GM18498 (cell line): ENCODE results near the gene EMP1.

Experiments used
- ATAC-seq: cut with Tn5 transposase; IDR thresholded peaks from one replicate; pipeline ENCODE4 v1.9.1; 2021; ENCODE audit warnings: mild to moderate bottlenecking, moderate library complexity; ENCODE audit not compliant: unreplicated experiment

Gene EMP1, protein sequence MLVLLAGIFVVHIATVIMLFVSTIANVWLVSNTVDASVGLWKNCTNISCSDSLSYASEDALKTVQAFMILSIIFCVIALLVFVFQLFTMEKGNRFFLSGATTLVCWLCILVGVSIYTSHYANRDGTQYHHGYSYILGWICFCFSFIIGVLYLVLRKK

DNA sequence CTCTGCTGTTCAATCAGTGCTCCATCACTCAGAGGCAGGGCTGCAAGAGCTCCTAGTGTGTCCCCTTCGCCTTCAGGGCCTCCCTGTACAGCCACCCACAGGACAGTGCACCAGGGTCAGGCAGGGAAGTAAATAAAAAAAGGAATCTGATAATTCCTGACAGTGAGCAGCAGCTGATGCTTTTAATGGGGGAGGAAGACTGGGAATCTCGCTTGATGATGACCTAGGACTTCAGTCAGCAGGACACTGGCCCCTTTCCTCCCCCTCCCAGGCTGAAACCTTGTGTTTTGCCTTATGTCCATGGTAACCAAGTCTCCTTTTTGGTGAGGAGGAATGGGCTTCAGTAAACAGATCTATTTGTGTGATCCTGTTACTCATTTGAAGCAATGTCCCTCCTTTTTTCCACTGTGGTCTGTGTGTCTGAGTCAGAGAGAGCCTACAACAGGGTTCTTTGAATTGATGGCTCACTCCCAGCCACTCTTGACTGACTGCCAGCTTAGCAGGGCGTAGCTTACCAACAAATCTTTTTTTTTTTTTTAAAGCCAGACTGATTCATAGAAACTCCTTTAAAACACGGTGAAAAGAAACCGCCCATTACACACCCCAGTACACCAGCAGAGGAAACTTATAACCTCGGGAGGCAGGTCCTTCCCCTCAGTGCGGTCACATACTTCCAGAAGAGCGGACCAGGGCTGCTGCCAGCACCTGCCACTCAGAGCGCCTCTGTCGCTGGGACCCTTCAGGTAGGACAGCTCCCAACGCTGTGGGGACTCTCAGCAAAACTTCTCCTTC, at the start of gene EMP1:
Gene EMP1 (plus strand): TSS at position 597 of the 792 bp plus-strand sequence. CDS start 14,785 bp downstream, outside the sequence.
- peak; percentile 85 for ATAC-seq

DNA sequence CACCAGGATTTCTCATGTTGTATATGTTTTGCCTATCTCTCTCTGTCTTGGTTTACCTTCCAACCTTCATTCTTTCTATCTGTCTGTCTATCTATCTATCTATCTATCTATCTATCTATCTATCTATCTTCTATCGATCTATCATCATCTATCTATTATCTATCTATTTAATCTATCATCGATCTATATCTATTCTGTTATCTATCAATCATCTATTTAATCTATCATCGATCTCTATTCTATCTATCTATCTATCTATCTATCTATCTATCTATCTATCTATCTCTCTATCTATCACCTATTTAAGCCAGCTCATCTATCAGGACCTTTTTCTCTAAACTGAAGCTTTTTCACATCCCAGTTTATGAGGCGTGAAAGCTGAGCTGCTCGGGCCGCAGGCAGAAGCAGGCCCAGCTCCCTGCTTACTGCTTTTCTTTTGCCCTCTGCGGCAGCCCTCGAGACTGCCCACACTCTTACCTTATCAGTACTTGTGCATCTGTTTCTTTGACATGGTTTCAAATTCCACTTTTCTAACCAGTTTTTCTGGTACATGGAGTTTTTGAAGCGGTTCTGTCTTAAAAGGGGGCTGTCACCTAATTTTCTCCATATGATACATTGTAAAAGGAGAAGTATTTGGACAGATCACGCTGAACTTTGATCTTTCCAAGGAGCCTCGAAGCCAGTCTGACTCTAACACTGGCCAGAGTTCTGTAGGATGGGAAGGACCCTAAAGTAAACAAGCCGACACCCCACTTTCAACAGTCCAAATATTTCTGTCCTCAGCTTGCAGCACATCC, 48.6 kb upstream of the EMP1 start:
- ATAC-seq, result no peak

- ATAC-seq, result no peak
Measured at GRCh38 chr12:13148485-13148847, 48.1 kb upstream of the EMP1 start.

DNA sequence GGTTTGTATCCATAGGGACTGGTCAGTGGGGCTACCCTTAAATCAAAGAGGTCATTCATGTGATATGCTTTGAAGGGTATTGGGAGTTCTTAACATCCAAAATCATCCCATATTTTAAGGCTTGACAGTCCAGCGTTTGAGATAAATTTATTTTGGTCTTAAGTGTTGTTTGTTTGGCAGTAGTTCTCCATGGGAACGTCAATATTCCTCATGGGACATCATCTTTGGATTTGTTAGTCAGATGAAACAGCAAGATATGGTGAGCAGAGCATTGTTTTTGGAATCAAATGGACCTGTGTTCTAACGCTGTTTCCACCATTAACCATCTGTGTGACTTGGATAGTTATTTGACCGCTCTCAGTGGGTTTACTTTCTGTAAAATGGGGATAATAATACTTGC, 47.1 kb upstream of the EMP1 start:
- ATAC-seq, result no peak

- no peak for ATAC-seq
Measured at GRCh38 chr12:13152281-13152680, 44.2 kb upstream of the EMP1 start.

DNA sequence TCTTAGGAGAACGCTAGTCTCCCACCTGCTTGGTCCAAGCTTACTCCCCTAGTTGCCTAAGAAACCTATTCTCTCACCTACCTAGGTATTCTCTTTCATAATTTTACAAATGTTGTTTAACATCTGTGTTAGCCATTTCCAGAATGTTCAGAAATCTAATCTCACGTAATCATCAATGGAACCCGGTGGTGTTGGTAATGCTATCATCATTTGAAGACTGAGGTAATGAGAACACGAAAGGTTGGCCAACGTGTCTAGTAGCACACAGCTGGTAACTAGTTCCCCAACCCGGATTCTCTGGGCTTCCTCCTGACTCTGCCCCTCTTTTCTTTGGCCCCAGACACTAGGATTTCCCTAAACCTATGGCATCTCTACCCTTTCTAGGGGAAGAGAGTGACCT, 43.8 kb upstream of the EMP1 start:
- no peak for ATAC-seq

DNA sequence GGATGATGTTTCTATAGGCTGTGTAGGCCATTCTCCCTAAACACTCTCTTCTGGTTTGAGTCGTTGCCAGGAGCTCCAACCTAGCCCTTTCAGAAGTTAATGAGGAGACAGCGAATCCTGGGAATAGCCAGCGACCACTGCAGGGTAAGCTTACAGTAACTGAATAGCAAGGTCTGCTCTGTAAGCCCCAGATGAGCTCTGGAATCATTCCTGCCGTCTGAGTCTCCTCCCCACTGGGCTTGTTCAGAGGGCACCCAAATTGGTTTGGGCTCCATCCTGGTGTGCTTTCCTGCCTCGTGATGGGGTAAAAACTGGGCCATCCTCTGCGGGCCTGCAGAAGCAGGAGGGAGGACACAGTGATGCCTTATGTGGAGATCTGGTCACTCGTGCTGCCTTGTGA, 43.3 kb upstream of the EMP1 start:
- ATAC-seq, result no peak

- ATAC-seq, result no peak
Measured at GRCh38 chr12:13154027-13154538, 42.4 kb upstream of the EMP1 start.

- no peak for ATAC-seq
Measured at GRCh38 chr12:13154831-13155230, 41.7 kb upstream of the EMP1 start.

- ATAC-seq, result no peak
Measured at GRCh38 chr12:13156277-13156676, 40.2 kb upstream of the EMP1 start.

GRCh38 chr12:13161172-13161571, 35.4 kb upstream of the EMP1 start:
- ATAC-seq, result no peak

- ATAC-seq, result no peak
Measured at GRCh38 chr12:13162904-13163303, 33.6 kb upstream of the EMP1 start.

- ATAC-seq, result no peak
Measured at GRCh38 chr12:13163868-13164635, 32.5 kb upstream of the EMP1 start.

GRCh38 chr12:13164921-13165616, 31.5 kb upstream of the EMP1 start:
- ATAC-seq, result no peak

- peak; percentile 94 for ATAC-seq
Measured at GRCh38 chr12:13165617-13166041, 30.9 kb upstream of the EMP1 start.

GRCh38 chr12:13167226-13167625, 29.3 kb upstream of the EMP1 start:
- no peak for ATAC-seq

DNA sequence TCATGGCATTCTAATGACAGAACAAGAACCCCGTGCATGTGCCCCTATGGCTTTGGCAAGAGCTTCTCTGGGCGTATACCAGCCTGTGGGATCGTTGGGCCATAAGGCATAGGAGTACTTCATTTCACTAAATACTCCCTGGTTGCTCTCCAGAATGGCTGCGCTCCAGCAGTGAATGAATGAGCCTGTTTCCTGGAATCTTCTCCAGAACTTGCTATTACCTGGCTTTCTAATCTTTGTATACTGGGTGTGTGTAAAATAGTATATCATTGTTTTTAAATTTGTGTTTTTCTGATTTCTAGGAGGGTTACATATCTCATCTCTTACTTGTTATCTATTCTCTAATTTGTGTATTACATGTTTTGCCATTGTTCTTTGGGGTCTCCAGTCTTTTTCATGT, 28.6 kb upstream of the EMP1 start:
- no peak for ATAC-seq

DNA sequence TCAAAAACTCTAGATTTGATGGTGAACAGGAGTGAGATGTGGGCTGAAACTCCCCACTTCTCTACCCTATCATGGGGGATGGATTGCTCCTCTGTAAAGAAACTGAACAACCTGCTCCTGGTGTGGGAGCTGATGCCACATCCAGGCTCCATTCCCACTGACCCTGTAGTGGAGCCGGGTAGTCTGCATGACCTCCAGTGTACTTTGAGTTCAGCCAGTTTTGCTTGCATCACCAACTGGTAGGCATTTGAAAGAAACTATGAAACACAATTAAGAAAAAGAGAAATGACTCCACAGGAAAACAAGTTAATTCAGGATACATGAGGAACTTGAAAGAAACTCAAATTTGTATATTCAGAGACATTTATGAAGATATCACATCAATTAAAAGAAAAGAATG, 27.3 kb upstream of the EMP1 start:
- no peak for ATAC-seq

DNA sequence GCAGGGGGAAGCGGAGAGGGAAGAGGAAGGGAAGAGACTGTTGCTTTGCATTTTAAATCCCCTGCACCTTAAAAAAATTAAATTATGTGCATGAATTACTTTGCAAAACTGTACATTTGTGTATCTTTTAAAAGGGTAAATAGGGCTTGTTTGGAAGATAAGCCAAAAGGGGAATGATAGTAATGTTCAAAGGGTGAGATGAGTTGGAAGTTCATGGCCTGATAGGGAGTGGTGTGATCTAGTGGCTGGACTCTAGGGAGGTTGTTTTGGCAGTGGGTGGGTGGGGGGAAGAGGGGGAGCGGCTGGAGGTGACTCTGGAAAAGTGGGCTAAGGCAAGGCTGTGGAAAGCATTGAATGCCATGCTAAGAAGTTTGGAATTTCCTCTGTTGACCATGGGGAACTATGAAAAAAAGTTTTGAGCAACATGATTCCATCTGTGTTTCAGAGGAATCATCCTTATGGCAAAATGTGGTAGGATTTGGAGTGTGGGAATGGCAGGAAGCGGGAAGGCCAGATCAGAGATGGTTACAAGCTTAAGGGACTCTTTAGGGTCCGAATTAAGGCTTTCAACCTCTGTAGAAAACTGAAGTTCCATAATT, 25.5 kb upstream of the EMP1 start:
- ATAC-seq, result no peak
